Astrocyte (in vitro differentiated cells and primary cell): ENCODE measurements around the gene CRB3. TPM values are rescaled to one million over a fixed set of nuclear protein-coding genes. Genes with fewer than 3 reads are reported as not detected.

ENCODE experiments used
- DNase-seq: peaks from one replicate; pipeline ENCODE4 v3.0.0-alpha.2; 2010; ENCODE audit warnings: low read depth
- FAIRE-seq: peaks from 2 replicates; lab custom pipeline; 2011; peaks lifted over from hg19 to GRCh38; lab: Jason Lieb, UNC
- H2AFZ ChIP-seq: 2 replicates; pipeline ENCODE4 v1.6.0; 2012; ENCODE audit warnings: low read depth, low read length, inconsistent platforms
- H3K27ac ChIP-seq: 2 replicates; pipeline ENCODE4 v1.5.1; 2011; ENCODE audit warnings: low read depth, low read length, inconsistent platforms
- H3K27me3 ChIP-seq: 2 replicates; pipeline ENCODE4 v1.6.0; 2011; ENCODE audit warnings: low read length, inconsistent platforms; ENCODE audit not compliant: insufficient read depth
- H3K36me3 ChIP-seq: 2 replicates; pipeline ENCODE4 v1.5.1; 2011; ENCODE audit warnings: low read length, inconsistent platforms; ENCODE audit not compliant: insufficient read depth
- H3K4me1 ChIP-seq: 2 replicates; pipeline ENCODE4 v1.5.1; 2011; ENCODE audit warnings: low read length, inconsistent platforms; ENCODE audit not compliant: insufficient read depth
- H3K4me2 ChIP-seq: 2 replicates; pipeline ENCODE4 v1.6.0; 2012; ENCODE audit warnings: low read length, inconsistent platforms
- H3K4me3 ChIP-seq: 2 replicates; pipeline ENCODE4 v1.5.1; 2011; ENCODE audit warnings: low read depth, mild to moderate bottlenecking, low read length, inconsistent platforms; ENCODE audit not compliant: insufficient read depth
- H3K79me2 ChIP-seq: 2 replicates; pipeline ENCODE4 v1.6.0; 2012; ENCODE audit warnings: mild to moderate bottlenecking, low read length, inconsistent platforms; ENCODE audit not compliant: insufficient read depth
- H3K9ac ChIP-seq: 2 replicates; pipeline ENCODE4 v1.6.0; 2012; ENCODE audit warnings: mild to moderate bottlenecking, low read length, inconsistent platforms
- H3K9me3 ChIP-seq: 2 replicates; pipeline ENCODE4 v1.5.1; 2012; ENCODE audit warnings: low read depth, mild to moderate bottlenecking, low read length, inconsistent platforms; ENCODE audit not compliant: insufficient read depth
- H4K20me1 ChIP-seq: 2 replicates; pipeline ENCODE4 v1.6.0; 2012; ENCODE audit warnings: low read length, inconsistent platforms; ENCODE audit not compliant: insufficient read depth
- H3K27ac Mint-ChIP-seq: one replicate; pipeline ENCODE4 v1.8.0; 2021; ENCODE audit warnings: mild to moderate bottlenecking, mixed read lengths; ENCODE audit not compliant: unreplicated experiment
- H3K27me3 Mint-ChIP-seq: one replicate; pipeline ENCODE4 v1.8.0; 2021; ENCODE audit warnings: low read depth, mixed read lengths; ENCODE audit not compliant: unreplicated experiment
- H3K36me3 Mint-ChIP-seq: one replicate; pipeline ENCODE4 v1.8.0; 2021; ENCODE audit warnings: low read depth, mixed read lengths; ENCODE audit not compliant: unreplicated experiment
- H3K4me1 Mint-ChIP-seq: one replicate; pipeline ENCODE4 v1.8.0; 2021; ENCODE audit warnings: low read depth, mixed read lengths; ENCODE audit not compliant: unreplicated experiment
- H3K4me3 Mint-ChIP-seq: one replicate; pipeline ENCODE4 v1.8.0; 2021; ENCODE audit warnings: mild to moderate bottlenecking, moderate library complexity, mixed read lengths; ENCODE audit not compliant: unreplicated experiment
- H3K9me3 Mint-ChIP-seq: one replicate; pipeline ENCODE4 v1.8.0; 2021; ENCODE audit warnings: mild to moderate bottlenecking, mixed read lengths; ENCODE audit not compliant: unreplicated experiment
- EZH2 ChIP-seq: IDR thresholded peaks from 2 replicates; pipeline ENCODE4 v1.6.1; 2012; ENCODE audit warnings: mild to moderate bottlenecking, low read length, inconsistent platforms; ENCODE audit not compliant: insufficient read depth
- total RNA-seq: library from RNA; stranded (reverse); gene quantifications from 2 replicates; pipeline ENCODE4 v1.2.1, GENCODE V29; 2021
- TF ChIP-seq, protein P1 (sequence below): IDR thresholded peaks from 2 replicates; pipeline ENCODE4 v1.5.1; 2011; ENCODE audit warnings: low read depth, mild to moderate bottlenecking, inconsistent platforms, low read length, moderate library complexity; ENCODE audit not compliant: insufficient read depth

The CRB3 gene
- total RNA-seq, 1 donor from 2014 or later = 1.6 TPM

DNA sequence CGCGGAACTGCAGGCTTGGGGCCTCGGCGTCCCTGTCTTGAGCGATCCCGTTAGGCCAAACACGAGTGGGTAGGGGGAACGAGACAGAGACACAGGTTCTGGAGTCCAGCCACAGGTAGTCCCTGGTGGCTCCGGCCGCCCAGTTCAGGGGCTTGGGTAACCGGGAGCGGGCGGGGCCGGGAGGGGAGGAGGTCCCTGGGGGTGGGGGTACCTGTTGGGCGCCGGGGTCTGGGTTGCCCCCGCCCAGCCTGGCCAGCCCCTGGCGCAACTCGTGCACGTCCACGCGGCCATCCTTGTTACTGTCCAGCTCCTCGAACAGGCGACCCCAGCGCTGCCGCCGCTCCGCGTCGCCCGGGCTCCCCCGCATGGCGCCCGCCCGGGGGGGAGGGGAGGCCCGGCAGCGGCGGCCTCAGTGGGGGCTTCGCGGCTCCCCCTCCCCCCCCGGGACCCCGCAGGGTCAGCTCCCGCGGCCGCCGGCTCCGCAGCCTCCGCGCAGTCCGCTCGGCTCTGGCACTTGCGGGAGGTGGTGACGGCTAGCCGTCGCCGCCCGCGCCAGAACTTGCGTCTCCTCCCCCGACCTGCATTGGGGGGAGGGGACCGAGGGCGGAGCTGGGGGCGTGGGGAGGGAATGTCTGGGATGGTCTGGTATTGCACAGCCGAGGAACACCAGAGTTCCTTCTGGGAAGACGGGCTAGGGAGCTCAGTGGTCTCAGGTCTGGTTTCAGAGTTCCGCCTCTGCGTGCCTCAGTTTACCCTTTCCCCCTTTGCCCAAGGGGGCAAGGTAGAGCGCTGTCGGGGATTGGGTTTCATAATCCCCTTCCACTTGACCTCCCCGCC, 4.6 kb upstream of the CRB3 start, which contains the start of gene SLC25A23:
SLC25A23 (minus strand) TSS at position 531 of the 837 bp plus-strand sequence; CDS start at position 367, 164 bp downstream.
- TF ChIP-seq, protein P1, sequence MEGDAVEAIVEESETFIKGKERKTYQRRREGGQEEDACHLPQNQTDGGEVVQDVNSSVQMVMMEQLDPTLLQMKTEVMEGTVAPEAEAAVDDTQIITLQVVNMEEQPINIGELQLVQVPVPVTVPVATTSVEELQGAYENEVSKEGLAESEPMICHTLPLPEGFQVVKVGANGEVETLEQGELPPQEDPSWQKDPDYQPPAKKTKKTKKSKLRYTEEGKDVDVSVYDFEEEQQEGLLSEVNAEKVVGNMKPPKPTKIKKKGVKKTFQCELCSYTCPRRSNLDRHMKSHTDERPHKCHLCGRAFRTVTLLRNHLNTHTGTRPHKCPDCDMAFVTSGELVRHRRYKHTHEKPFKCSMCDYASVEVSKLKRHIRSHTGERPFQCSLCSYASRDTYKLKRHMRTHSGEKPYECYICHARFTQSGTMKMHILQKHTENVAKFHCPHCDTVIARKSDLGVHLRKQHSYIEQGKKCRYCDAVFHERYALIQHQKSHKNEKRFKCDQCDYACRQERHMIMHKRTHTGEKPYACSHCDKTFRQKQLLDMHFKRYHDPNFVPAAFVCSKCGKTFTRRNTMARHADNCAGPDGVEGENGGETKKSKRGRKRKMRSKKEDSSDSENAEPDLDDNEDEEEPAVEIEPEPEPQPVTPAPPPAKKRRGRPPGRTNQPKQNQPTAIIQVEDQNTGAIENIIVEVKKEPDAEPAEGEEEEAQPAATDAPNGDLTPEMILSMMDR = no peak
- no peak for TF ChIP-seq EZH2
- H3K36me3 ChIP-seq = no peaks in the 10 kb centered on the region
- H3K4me1 Mint-ChIP-seq = no peaks in the 10 kb centered on the region
- H3K36me3 Mint-ChIP-seq = peaks cover 15% of the 10 kb centered on the region
- H3K27ac Mint-ChIP-seq = peak within 1 kb of the TSS; percentile 78
- no peaks in the 10 kb centered on the region for H3K79me2 ChIP-seq
- H3K4me1 ChIP-seq = peaks cover 16% of the 10 kb centered on the region
- H2AFZ ChIP-seq = peak within 1 kb of the TSS; percentile 91
- peak within 1 kb of the TSS; percentile 5 for H3K27ac ChIP-seq
- no peaks in the 10 kb centered on the region for H3K9me3 ChIP-seq
- DNase-seq (peak; percentile 47), FAIRE-seq (no peak)
- peak within 1 kb of the TSS; percentile 100 for H3K4me2 ChIP-seq
- peaks cover 3% of the 10 kb centered on the region for H3K9me3 Mint-ChIP-seq
- no peaks in the 10 kb centered on the region for H4K20me1 ChIP-seq
- H3K4me3 ChIP-seq = peak within 1 kb of the TSS; percentile 76
- H3K9ac ChIP-seq = peak within 1 kb of the TSS; percentile 69
- peaks cover 8% of the 10 kb centered on the region for H3K27me3 ChIP-seq
- peaks cover 5% of the 10 kb centered on the region for H3K27me3 Mint-ChIP-seq
- peak within 1 kb of the TSS; percentile 93 for H3K4me3 Mint-ChIP-seq

- Mint-ChIP-seq H3K27ac (peak overlapping the region; percentile 71), H3K9me3 (peaks cover 2% of the 10 kb centered on the region), H3K36me3 (peaks cover 7% of the 10 kb centered on the region), H3K4me1 (no peaks in the 10 kb centered on the region), H3K27me3 (peaks cover 12% of the 10 kb centered on the region), H3K4me3 (peak overlapping the region; percentile 93)
- Histone ChIP-seq H3K4me3 (peak overlapping the region; percentile 76), H3K9me3 (no peaks in the 10 kb centered on the region), H3K9ac (peak overlapping the region; percentile 69), H4K20me1 (no peaks in the 10 kb centered on the region), H3K27me3 (peaks cover 10% of the 10 kb centered on the region), H3K27ac (peak overlapping the region; percentile 5), H3K4me2 (peak overlapping the region; percentile 100), H2AFZ (peak overlapping the region; percentile 91), H3K4me1 (peaks cover 16% of the 10 kb centered on the region), H3K79me2 (no peaks in the 10 kb centered on the region), H3K36me3 (no peaks in the 10 kb centered on the region)
- DNase-seq (peak; percentile 96), FAIRE-seq (no peak)
- no peak for TF ChIP-seq EZH2
- TF ChIP-seq, protein P1 = peak; percentile 52
These were observed 3.8 kb upstream of the CRB3 start for GRCh38 chr19:6460099-6460884.
